ENCODE measurements around the gene TRIP12. TPM values are rescaled to one million over a fixed set of nuclear protein-coding genes. Genes with fewer than 3 reads are reported as not detected.

TRIP12 gene
- total RNA-seq, 4 donors from 2014 or later = 131 to 343 (median 194) TPM

GRCh38 chr2:229882583-229882982, 39.2 kb downstream of the TRIP12 start:
- Histone ChIP-seq H3K4me1 (peaks cover 0 to 4% (median 0%) of the 10 kb centered on the region in 4 donors), H3K4me3 (no peak overlapping the region), H3K27ac (no peak overlapping the region), H3K9me3 (no peaks in the 10 kb centered on the region), H3K36me3 (peaks cover 0 to 31% (median 0%) of the 10 kb centered on the region in 3 donors), H3K27me3 (no peaks in the 10 kb centered on the region)
- DNase-seq = no peak
- TF ChIP-seq CTCF (IDR thresholded peaks at IDR 0.05) (no peak), POLR2A (IDR thresholded peaks at IDR 0.05) (no peak)

GRCh38 chr2:229880892-229881586, 40.8 kb downstream of the TRIP12 start:
- Histone ChIP-seq H3K36me3 (peaks cover 0 to 42% (median 0%) of the 10 kb centered on the region in 3 donors), H3K9me3 (no peaks in the 10 kb centered on the region), H3K4me1 (peaks cover 0 to 4% (median 0%) of the 10 kb centered on the region in 4 donors), H3K4me3 (no peak overlapping the region), H3K27me3 (no peaks in the 10 kb centered on the region), H3K27ac (no peak overlapping the region)
- no peak for TF ChIP-seq POLR2A (IDR thresholded peaks at IDR 0.05)
- TF ChIP-seq CTCF (IDR thresholded peaks at IDR 0.05) = no peak
- DNase-seq = no peak

GRCh38 chr2:229879191-229879950, 42.4 kb downstream of the TRIP12 start:
- Histone ChIP-seq H3K4me3 (no peak overlapping the region), H3K27ac (no peak overlapping the region), H3K36me3 (peaks cover 0 to 42% (median 0%) of the 10 kb centered on the region in 3 donors), H3K27me3 (no peaks in the 10 kb centered on the region), H3K4me1 (no peaks in the 10 kb centered on the region), H3K9me3 (no peaks in the 10 kb centered on the region)
- TF ChIP-seq POLR2A (IDR thresholded peaks at IDR 0.05) (no peak), CTCF (IDR thresholded peaks at IDR 0.05) (no peak)
- no peak for DNase-seq

- TF ChIP-seq POLR2A (IDR thresholded peaks at IDR 0.05) (no peak), CTCF (IDR thresholded peaks at IDR 0.05) (no peak)
- Histone ChIP-seq H3K27me3 (no peaks in the 10 kb centered on the region), H3K9me3 (no peaks in the 10 kb centered on the region), H3K27ac (no peak overlapping the region), H3K36me3 (peaks cover 0 to 46% (median 0%) of the 10 kb centered on the region in 3 donors), H3K4me3 (no peak overlapping the region), H3K4me1 (peaks cover 0 to 2% (median 0%) of the 10 kb centered on the region in 4 donors)
- no peak for DNase-seq
These were observed 46.3 kb downstream of the TRIP12 start for GRCh38 chr2:229875549-229875948.

GRCh38 chr2:229874647-229875046, 47.2 kb downstream of the TRIP12 start:
- TF ChIP-seq POLR2A (IDR thresholded peaks at IDR 0.05) (no peak), CTCF (IDR thresholded peaks at IDR 0.05) (no peak)
- peaks cover 0 to 39% (median 0%) of the 10 kb centered on the region in 3 donors for H3K36me3 ChIP-seq
- H3K4me1 ChIP-seq = peaks cover 0 to 2% (median 0%) of the 10 kb centered on the region in 4 donors

More at GRCh38 chr2:229874647-229875046, 47.2 kb downstream of the TRIP12 start:
- DNase-seq = no peak
- H3K27me3 ChIP-seq = no peaks in the 10 kb centered on the region
- no peak overlapping the region for H3K4me3 ChIP-seq
- no peak overlapping the region for H3K27ac ChIP-seq
- H3K9me3 ChIP-seq = no peaks in the 10 kb centered on the region

Measured in Peyer's patch (tissue), 4 donors.